Loucy (cell line): Measurements from ENCODE around the gene PCDHGB4.

ENCODE experiments used
- EZH2phosphoT487 ChIP-seq: fragments of 200-600 bp; IDR thresholded peaks from 2 replicates; pipeline ENCODE4 v1.6.1; 2018; ENCODE audit warnings: antibody characterized with exemption, mild to moderate bottlenecking, moderate library complexity, borderline replicate concordance
- TF ChIP-seq, protein P1 (sequence below): fragments of 200-600 bp; sonication (generic); conservative IDR thresholded peaks from 2 replicates; pipeline ENCODE4 v1.5.1; 2014; ENCODE audit warnings: mild to moderate bottlenecking, antibody characterized with exemption, low read length

- TF ChIP-seq, protein P1, sequence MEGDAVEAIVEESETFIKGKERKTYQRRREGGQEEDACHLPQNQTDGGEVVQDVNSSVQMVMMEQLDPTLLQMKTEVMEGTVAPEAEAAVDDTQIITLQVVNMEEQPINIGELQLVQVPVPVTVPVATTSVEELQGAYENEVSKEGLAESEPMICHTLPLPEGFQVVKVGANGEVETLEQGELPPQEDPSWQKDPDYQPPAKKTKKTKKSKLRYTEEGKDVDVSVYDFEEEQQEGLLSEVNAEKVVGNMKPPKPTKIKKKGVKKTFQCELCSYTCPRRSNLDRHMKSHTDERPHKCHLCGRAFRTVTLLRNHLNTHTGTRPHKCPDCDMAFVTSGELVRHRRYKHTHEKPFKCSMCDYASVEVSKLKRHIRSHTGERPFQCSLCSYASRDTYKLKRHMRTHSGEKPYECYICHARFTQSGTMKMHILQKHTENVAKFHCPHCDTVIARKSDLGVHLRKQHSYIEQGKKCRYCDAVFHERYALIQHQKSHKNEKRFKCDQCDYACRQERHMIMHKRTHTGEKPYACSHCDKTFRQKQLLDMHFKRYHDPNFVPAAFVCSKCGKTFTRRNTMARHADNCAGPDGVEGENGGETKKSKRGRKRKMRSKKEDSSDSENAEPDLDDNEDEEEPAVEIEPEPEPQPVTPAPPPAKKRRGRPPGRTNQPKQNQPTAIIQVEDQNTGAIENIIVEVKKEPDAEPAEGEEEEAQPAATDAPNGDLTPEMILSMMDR, result no peak
- TF ChIP-seq EZH2phosphoT487, result no peak
Observed at GRCh38 chr5:141366016-141366896, 21.2 kb upstream of the PCDHGB4 start.
